HT-29 (cell line): Measurements from ENCODE around the gene HOTAIR. TPM values are rescaled to one million over a fixed set of nuclear protein-coding genes. Genes with fewer than 3 reads are reported as not detected.
A peak's percentile ranks its signal among the peaks of the same experiment; 100 is the strongest.

Experiments
- DNase-seq: peaks from one replicate; pipeline ENCODE4 v3.0.0-alpha.2; 2015; ENCODE audit warnings: low spot score
- small RNA-seq: library from RNA; depleted of rRNA; stranded (forward); fragments of <200 nt; gene quantifications from one replicate; pipeline ENCODE3, GENCODE V24; 2014
- total RNA-seq: library from RNA; depleted of rRNA; stranded (reverse); fragments of >200 nt; shearing (Covaris generic); gene quantifications from 2 replicates; pipeline ENCODE4 v1.2.3, GENCODE V29; 2014; rRNA removed

Gene HOTAIR
- total RNA-seq, 1 experiment from 2014 or later: 5.6 TPM

GRCh38 chr12:53929527-53929926 lies 45.2 kb downstream of the HOTAIR start:
- no peak for DNase-seq

GRCh38 chr12:53928054-53928835 lies 46.5 kb downstream of the HOTAIR start:
- no peak for DNase-seq

- no peak for DNase-seq
These were observed 47.3 kb downstream of the HOTAIR start for GRCh38 chr12:53927220-53928029.

GRCh38 chr12:53924521-53925405 lies 50.0 kb downstream of the HOTAIR start:
- no peak for DNase-seq

GRCh38 chr12:53916788-53917655 lies 57.7 kb downstream of the HOTAIR start:
- no peak for DNase-seq

Small RNA genes within 50 kb of the gene (small RNA-seq; reads per million reads assigned to genes)
- gene AC012531.3: not detected
- gene AC012531.4: not detected
- gene MIR196A2: 2.9 reads per million, percentile 74 among the genes with 10 or more reads in this experiment
- gene RF01905: not detected
- gene RF01906: not detected

Other genes with a start within 250 kb of the HOTAIR start
- 39.9 and 64.4 TPM in 2 replicates for gene CALCOCO1, start 247.5 kb downstream of the HOTAIR start, total RNA-seq
- not detected in 2 replicates for gene CISTR, start 223.0 kb downstream of the HOTAIR start, total RNA-seq
- 0.65 and 1.3 TPM in 2 replicates for gene HOXC13, start 36.1 kb downstream of the HOTAIR start, total RNA-seq
- 0.05 TPM in 1 of 2 replicates, not detected in the other for gene HOXC12, start 20.1 kb downstream of the HOTAIR start, total RNA-seq
- not detected in 2 replicates for gene HOXC11, start 1.8 kb downstream of the HOTAIR start, total RNA-seq
- gene HOXC10, start 10.2 kb upstream of the HOTAIR start, total RNA-seq: 1.7 TPM in 1 of 2 replicates, not detected in the other
- gene HOXC9, start 25.2 kb upstream of the HOTAIR start, total RNA-seq: 0.23 and 0.76 TPM in 2 replicates
- 0.10 and 0.23 TPM in 2 replicates for gene HOXC8, start 34.0 kb upstream of the HOTAIR start, total RNA-seq
- gene HOXC6, start 53.5 kb upstream of the HOTAIR start, total RNA-seq: 1.4 and 1.6 TPM in 2 replicates
- gene HOXC5, start 58.1 kb upstream of the HOTAIR start, total RNA-seq: 0.41 and 0.81 TPM in 2 replicates
- 4.0 and 6.8 TPM in 2 replicates for gene HOXC4, start 78.9 kb upstream of the HOTAIR start, total RNA-seq
- 87.8 and 106 TPM in 2 replicates for gene SMUG1, start 214.0 kb upstream of the HOTAIR start, total RNA-seq